ENCODE measurements around the gene NOXA1.

NOXA1 gene

GRCh38 chr9:137387891-137388560, 35.2 kb upstream of the NOXA1 start:
- DNase-seq (ENCODE audit: low read depth): no peak

- DNase-seq (ENCODE audit: low read depth): no peak
Observed at GRCh38 chr9:137388589-137389427, 34.4 kb upstream of the NOXA1 start.

DNA sequence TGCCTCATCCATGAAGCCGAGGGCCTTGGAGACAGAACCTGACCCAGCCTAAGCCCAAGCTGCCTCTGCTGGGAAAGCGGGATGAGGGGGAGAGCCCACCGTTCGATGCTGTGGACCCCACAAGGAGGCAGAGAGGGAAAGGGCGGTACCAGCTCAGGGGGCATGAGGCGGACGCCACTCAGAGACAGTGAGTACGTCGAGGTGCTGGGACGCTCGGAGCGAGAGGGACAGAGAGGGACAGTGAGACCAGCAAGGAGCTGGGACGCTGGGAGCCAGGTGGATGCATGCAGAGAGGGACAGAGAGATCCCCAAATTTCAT, 33.8 kb upstream of the NOXA1 start:
- DNase-seq (ENCODE audit: low read depth): no peak

DNA sequence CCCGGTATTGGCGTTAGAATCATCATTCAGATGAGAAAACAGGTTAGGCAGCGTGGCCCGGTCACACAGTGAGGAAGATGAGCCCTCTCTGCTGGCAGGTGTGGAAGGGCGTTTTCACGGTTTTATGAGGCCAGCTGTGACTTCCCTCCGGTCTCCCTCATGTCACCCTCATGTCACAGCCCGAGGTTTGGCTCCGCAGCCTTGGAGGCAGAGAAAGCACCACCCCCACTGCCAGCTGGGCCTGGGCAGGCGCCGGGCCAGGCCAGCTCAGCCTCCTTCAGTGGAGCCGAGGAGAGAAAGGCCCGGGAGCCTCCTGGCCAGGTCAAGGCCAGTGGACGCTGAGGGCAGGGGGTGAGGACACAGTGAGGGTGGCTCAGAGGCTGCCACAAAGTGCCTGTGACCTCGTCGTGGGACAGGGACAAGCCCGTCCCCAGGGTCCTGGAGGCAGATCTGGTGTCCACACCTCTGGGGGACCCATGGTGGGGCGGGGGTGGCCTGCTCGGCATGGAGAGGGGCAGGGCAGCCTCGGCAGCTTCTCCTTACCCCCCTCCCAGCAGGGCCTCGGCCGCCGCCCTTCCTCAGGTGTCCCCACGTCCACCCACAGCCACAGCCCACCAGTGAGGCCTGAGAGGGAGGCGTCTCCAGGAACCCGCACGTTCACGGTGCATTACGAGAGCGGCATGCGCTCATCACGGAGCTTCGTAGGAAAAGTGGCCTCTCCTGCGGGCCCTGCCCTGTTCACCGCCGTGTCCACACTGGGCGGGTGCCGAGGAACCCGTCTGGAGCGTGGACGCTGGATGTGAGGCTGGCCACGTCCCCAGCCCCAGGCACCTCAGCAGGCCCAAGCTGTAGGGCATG, 32.4 kb upstream of the NOXA1 start:
- DNase-seq (ENCODE audit: low read depth): no peak

DNA sequence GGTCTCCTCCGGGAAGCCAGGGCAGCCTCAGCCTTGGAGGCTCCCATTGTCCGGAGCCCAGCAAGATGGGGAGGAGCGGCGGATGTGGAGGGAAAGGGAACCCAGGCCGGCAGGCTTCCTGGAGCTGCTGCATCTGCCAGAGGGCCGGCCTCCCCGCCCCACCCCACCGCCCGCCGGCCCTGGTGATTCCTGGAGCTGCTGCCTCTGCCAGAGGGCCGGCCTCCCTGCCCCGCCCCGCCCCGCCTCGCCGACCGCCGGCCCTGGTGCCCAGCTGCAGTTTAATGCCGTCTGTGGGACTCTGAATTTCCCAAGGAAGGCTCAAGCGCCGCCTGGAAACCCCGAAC, 31.8 kb upstream of the NOXA1 start:
- DNase-seq (ENCODE audit: low read depth): no peak

- DNase-seq (ENCODE audit: low read depth): no peak
Observed at GRCh38 chr9:137392232-137393007, 30.8 kb upstream of the NOXA1 start.

- DNase-seq (ENCODE audit: low read depth): no peak
Observed at GRCh38 chr9:137393176-137394150, 29.7 kb upstream of the NOXA1 start.

GRCh38 chr9:137394866-137395665, 28.1 kb upstream of the NOXA1 start:
- DNase-seq (ENCODE audit: low read depth): no peak

DNA sequence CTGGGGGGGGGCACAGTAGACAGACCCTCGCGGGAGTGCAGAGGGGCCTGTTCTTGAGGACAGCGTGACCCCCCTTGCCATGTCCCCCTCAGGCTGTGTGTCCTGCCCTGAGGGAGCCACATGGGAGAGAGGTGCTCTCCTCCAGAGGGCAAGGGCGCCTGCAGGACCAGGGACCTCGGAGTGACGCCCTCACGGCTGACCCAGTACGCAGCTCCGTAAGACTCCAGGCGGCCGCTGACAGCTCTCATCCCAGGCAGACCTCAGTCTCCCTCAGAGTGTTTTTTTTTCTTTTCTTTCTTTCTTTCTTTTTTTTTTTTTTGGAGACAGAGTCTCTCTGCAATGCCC, 27.6 kb upstream of the NOXA1 start:
- no peak for DNase-seq (ENCODE audit: low read depth)

GRCh38 chr9:137396227-137396626, 27.0 kb upstream of the NOXA1 start:
- no peak for DNase-seq (ENCODE audit: low read depth)

- DNase-seq (ENCODE audit: low read depth): no peak
Observed at GRCh38 chr9:137396634-137397367, 26.4 kb upstream of the NOXA1 start.

GRCh38 chr9:137397675-137398423, 25.3 kb upstream of the NOXA1 start:
- no peak for DNase-seq (ENCODE audit: low read depth)

GRCh38 chr9:137398561-137399468, 24.4 kb upstream of the NOXA1 start:
- no peak for DNase-seq (ENCODE audit: low read depth)

DNA sequence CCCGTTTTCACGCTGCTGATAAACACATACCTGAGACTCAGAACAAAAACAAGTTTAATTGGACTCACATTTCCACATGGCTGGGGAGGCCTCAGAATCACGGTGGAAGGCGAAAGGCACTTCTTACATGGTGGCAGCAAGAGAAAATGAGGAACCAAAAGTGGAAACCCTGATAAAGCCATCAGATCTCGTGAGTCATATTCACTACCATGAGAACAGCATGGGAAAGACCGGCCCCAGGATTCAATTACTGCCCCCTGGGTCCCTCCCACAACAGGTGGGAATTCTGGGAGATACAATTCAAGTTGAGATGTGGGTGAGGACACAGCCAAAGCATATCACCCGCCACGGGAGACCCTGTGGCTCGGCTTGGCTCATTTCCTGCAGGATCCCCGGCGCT, 20.4 kb upstream of the NOXA1 start:
- no peak for DNase-seq (ENCODE audit: low read depth)

DNA sequence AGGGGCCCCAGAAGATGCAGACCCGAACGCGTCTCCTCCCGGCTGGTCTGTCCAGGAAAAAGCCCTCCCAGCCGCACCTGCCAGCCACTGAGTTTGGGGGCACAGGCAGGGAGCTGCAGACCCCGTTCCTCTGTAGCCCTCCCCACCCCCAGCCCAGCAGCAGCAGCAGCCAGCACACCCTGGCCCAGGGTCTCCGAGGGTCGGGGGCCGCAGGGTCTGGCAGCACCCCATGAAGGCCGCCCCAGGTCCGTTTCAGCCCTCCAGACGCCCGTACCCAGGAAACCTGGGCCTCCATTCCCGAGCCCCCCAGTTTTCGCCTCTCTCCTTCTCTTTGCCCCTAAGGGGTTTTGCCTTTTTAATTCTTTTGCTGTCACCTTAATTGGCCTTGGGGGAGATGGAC, 19.9 kb upstream of the NOXA1 start:
- DNase-seq (ENCODE audit: low read depth): no peak

GRCh38 chr9:137404961-137405567, 18.1 kb upstream of the NOXA1 start:
- no peak for DNase-seq (ENCODE audit: low read depth)

DNA sequence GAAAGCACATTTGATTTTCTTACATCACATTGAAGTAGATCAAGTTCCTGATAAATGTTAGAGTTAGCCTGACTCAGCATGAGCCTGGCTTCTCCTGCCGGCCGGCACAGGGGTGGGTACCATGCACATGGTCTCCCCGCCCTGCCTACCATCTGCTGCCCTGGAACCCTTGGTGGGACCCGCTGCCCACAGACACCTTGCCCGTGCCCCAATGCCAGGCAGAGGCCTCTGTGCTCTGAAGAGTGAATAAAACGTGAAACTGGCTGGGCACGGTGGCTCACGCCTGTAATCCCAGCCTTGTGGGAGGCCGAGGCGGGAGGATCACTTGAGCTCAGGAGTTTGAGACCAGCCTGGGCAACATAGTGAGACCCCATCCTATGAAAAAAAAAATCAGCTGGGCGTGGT, 17.5 kb upstream of the NOXA1 start:
- DNase-seq (ENCODE audit: low read depth): no peak

Measured in activated T-cell treated with anti-CD3 and anti-CD28 coated beads for 1 hour (primary cell).